CD4-positive, alpha-beta T cell treated with Interleukin-4 for 4 hours (primary cell): ENCODE results near the gene TBRG1.

Experiments
- DNase-seq: peaks from one replicate; pipeline ENCODE4 v3.0.0-alpha.2; 2020

The TBRG1 gene

GRCh38 chr11:124667601-124668000 lies 44.9 kb downstream of the TBRG1 start:
- DNase-seq: no peak

GRCh38 chr11:124669193-124669592 lies 46.5 kb downstream of the TBRG1 start:
- DNase-seq: peak; percentile 67

DNA sequence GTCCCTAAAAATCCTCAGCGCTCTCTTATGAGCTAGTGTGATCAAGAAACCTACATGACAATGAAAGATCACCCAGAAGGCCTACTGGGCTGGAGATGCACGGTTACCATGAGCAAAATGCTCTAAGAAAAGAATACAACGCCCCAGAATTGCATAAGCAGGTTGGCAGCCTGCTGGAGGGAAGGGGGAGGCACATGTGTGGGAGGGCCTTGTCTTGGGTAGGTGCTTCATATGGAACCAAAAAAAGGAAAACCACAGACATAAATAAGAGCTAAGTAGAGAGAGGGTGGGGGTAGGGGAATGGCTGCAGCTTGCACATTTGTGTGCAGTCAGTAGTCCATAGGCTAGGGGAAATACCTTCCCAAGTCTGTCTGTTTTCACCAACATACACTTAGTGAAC lies 48.1 kb downstream of the TBRG1 start:
- peak; percentile 47 for DNase-seq

DNA sequence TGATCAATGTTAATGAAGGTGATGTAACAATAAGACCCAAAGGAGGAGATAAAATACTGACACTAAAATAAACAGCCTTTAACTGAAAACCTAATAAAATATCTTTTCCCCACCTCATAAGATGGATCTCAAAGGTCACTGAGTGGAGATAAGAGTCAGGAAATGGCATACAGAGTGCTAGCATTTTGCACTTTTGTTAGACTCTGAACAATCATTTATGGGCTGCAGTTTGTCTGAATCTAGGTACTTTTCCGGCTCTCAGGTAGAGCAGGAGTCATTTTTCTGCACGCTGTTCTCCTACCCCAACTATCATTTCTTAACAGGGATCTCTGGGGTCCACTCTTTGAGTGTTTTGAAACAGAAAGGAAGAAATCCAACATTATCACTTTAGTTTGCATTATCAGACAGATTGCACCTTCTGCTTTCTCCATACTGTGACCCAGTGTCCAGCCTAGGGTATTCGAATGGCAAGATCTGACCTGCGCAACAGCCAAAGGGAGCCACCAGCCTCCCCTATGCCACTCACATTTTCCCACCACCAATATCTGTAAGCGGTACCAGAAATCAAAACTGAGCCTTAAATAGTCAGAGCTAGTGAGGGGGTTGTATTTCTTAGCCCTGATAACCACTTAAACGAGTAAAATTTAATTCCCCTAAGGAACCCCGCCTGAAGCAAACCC lies 50.0 kb downstream of the TBRG1 start:
- DNase-seq: no peak

GRCh38 chr11:124673333-124674167 lies 50.9 kb downstream of the TBRG1 start, which contains the start of the genes SIAE and SPA17:
Gene SIAE (minus strand): TSS chr11:124673739. CDS start chr11:124673708, 31 bp downstream.
Gene SPA17 (plus strand): TSS chr11:124673904. CDS start chr11:124675265, 1,361 bp downstream.
- peak; percentile 93 for DNase-seq

DNA sequence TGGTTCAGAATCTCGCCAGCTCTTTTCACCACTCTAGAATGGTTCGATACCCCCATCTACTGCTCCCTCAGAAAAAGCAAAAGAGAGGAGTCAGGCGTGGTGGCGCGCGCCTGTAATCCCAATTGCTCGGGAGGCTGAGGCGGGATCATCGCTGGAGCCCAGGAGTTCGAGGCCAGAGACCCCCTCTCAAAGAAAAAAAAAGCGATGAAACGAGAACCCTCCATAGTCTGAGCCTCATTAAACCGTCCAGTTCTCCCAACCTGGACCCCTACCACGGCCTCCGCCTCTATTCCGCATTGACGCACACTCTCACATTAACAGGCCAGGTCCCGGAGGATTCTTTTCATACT lies 51.5 kb downstream of the TBRG1 start:
- DNase-seq: no peak

GRCh38 chr11:124674571-124674970 lies 51.9 kb downstream of the TBRG1 start:
- no peak for DNase-seq

- DNase-seq: no peak
These were observed 53.7 kb downstream of the TBRG1 start for GRCh38 chr11:124676386-124676785.

DNA sequence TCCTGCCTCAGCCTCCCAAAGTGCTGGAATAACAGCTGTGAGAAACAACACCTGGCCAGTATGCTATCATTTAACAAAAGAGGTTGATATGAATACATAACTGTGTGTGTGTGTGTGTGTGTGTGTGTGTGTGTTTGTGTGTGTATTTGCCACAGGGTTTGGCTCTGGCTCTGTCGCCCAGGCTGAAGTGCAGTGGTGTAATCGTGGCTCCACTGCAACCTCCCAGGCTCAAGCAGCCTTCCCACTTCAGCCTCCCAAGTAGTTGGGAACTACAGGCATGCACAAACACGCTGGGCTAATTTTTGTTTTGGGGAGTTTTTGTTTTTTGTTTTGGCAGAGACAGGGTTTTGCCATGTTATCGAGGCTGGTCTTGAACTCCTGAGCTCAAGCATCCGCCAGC lies 55.8 kb downstream of the TBRG1 start:
- DNase-seq: no peak

DNA sequence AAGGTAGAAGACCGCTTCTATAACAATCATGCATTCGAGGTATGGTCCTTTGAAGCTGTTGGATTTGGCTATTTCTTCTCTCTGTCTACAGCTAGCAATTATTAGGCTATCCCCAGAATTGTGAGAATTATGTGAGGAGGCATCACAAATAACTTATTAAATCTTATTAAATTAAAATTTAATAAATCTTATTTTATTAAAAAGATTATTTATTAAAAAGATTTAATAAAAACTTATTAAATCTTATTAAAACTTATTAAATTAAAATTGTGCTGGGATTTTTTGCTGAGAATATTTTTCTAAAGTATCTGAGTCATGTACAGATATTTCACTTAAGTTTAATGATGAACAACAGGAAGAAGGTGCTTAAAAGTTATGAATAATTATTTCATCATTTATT lies 58.8 kb downstream of the TBRG1 start:
- no peak for DNase-seq

DNA sequence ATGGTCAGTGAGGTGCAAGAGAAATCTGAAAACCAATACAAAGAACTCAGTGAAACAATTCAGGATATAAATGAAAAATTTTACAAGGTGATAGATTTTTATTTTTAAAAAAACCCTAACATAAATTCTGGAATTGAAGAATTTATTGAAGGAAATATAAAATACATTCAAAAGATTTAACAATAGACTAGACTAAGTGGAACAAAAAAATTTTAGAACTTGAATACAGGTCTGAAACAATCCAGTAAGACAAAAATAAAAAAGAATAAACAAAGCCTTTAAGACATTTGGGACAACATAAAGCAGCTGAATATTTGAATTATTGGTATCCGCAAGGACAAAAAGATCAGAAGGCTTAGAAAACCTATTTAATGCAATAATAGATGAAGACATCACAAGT lies 59.8 kb downstream of the TBRG1 start:
- no peak for DNase-seq
